K562 (cell line): Measurements from ENCODE around the gene VSIG10L. TPM values are rescaled to one million over a fixed set of nuclear protein-coding genes. Genes with fewer than 3 reads are reported as not detected.

ENCODE experiments used
- ASH1L ChIP-seq: fragments of 450-650 bp; IDR thresholded peaks from 2 replicates; pipeline ENCODE4 v1.6.1; 2018; ENCODE audit warnings: borderline replicate concordance, mild to moderate bottlenecking, low read depth; ENCODE audit not compliant: partially characterized antibody
- ATF7 ChIP-seq: fragments of 450-650 bp; IDR thresholded peaks from 2 replicates; pipeline ENCODE4 v1.7.1; 2014; ENCODE audit warnings: mild to moderate bottlenecking, moderate library complexity
- BRF1 ChIP-seq: IDR thresholded peaks from 3 replicates; pipeline ENCODE4 v1.6.1; 2011; ENCODE audit warnings: borderline replicate concordance, mild to moderate bottlenecking; ENCODE audit not compliant: insufficient read length; ENCODE audit errors: extremely low read depth
- CBX1 ChIP-seq: sonication (generic); IDR thresholded peaks from 2 replicates; pipeline ENCODE4 v1.6.1; 2016; ENCODE audit warnings: antibody characterized with exemption, low read depth, mild to moderate bottlenecking
- ETV1 ChIP-seq: fragments of 450-650 bp; conservative IDR thresholded peaks from 2 replicates; pipeline ENCODE4 v1.6.1; 2016; ENCODE audit warnings: missing genetic modification characterization, control low read depth, low read depth, missing compliant biosample characterization
- MCM5 ChIP-seq: fragments of 450-650 bp; IDR thresholded peaks from 2 replicates; pipeline ENCODE4 v1.6.1; 2016; ENCODE audit warnings: low read depth
- NEUROD1 ChIP-seq: fragments of 150-350 bp; IDR thresholded peaks from 2 replicates; pipeline ENCODE4 v1.6.1; 2014; ENCODE audit warnings: borderline replicate concordance, low read length, low read depth; ENCODE audit not compliant: partially characterized antibody
- TAF1 ChIP-seq: IDR thresholded peaks from 2 replicates; pipeline ENCODE4 v1.6.1; 2011; ENCODE audit warnings: mild to moderate bottlenecking, low read length, moderate library complexity; ENCODE audit not compliant: insufficient read depth, control insufficient read depth, severe bottlenecking; ENCODE audit errors: extremely low read depth
- TBL1XR1 ChIP-seq, 2 experiments: IDR thresholded peaks; 2 replicates each; pipeline ENCODE4 v1.6.1; 2012; ENCODE audit warnings: improper control_type of control experiment in 2 of 2, low read length in 2 of 2, mild to moderate bottlenecking in 1 of 2
- ZFX ChIP-seq: sonication (generic); formaldehyde crosslinking; IDR thresholded peaks from 2 replicates; pipeline ENCODE4 v1.8.0; 2022; ENCODE audit warnings: mild to moderate bottlenecking, missing genetic modification reagents, moderate library complexity
- polyA plus RNA-seq, 8 experiments: library from polyadenylated mRNA; depleted of rRNA in 4 of 8; stranded (reverse) in 5 of 8; unstranded in 3 of 8; fragments of >200 nt; fragmentation: Nextera tagmentation in 2 of 8; fragmentation: Illumina TruSeq in 1 of 8; extraction: Ambion mirVana in 2 of 8; extraction: Trizol in 1 of 8; gene quantifications; 2 replicates each; pipeline versions ENCODE4 v1.2.1 to v1.2.3, GENCODE V29; 2011 to 2014; ENCODE audit warnings: inconsistent platforms in 1 of 8, missing spikeins in 1 of 8
- total RNA-seq, 7 experiments: library from RNA; depleted of rRNA in 6 of 7; stranded (reverse); fragments of >200 nt in 6 of 7; fragmentation: Illumina TruSeq in 2 of 7; extraction: Trizol in 2 of 7; gene quantifications; 2 replicates each; pipeline versions ENCODE4 v1.2.1 to v1.2.3, GENCODE V29; 2011 to 2021; ENCODE audit warnings: low replicate concordance in 1 of 7
- TF ChIP-seq, protein P1 (sequence below): sonication (generic); formaldehyde crosslinking; IDR thresholded peaks from 2 replicates; pipeline ENCODE4 v1.8.0; 2022; ENCODE audit warnings: mild to moderate bottlenecking, missing genetic modification reagents
- TF ChIP-seq, protein P2 (sequence below): fragments of 450-650 bp; IDR thresholded peaks from 2 replicates; pipeline ENCODE4 v1.6.1; 2017; ENCODE audit warnings: antibody characterized with exemption
- TF ChIP-seq, protein P3 (sequence below), 2 experiments: IDR thresholded peaks; 2 replicates each; pipeline ENCODE4 v1.6.1; 2011; ENCODE audit warnings: borderline replicate concordance in 1 of 2, control low read depth in 1 of 2, low read depth in 1 of 2, low read length in 1 of 2, mild to moderate bottlenecking in 1 of 2, mixed read lengths in 1 of 2, moderate library complexity in 1 of 2; ENCODE audit not compliant: insufficient read depth in 1 of 2, insufficient read length in 1 of 2, poor library complexity in 1 of 2, severe bottlenecking in 1 of 2; ENCODE audit errors: extremely low read depth in 1 of 2
- TF ChIP-seq, protein P4 (sequence below): sonication (generic); formaldehyde crosslinking; IDR thresholded peaks from 2 replicates; pipeline ENCODE4 v1.8.0; 2022; ENCODE audit warnings: mild to moderate bottlenecking, low read depth, missing genetic modification reagents
- TF ChIP-seq, protein P5 (sequence below), 2 experiments: fragments of 450-650 bp; IDR thresholded peaks; 2 replicates each; pipeline ENCODE4 v1.6.1; 2016
- TF ChIP-seq, protein P6 (sequence below): fragments of 200-800 bp; sonication (Bioruptor generic); IDR thresholded peaks from 2 replicates; pipeline ENCODE4 v1.6.1; 2017; ENCODE audit warnings: missing genetic modification characterization, missing compliant biosample characterization

VSIG10L gene
- total and polyA plus RNA-seq, 9 of the 15 experiments (the other 6 are each of a cell fraction or from before 2014, with no cell fraction given): 1.1 to 7.6 (median 2.2) TPM

DNA sequence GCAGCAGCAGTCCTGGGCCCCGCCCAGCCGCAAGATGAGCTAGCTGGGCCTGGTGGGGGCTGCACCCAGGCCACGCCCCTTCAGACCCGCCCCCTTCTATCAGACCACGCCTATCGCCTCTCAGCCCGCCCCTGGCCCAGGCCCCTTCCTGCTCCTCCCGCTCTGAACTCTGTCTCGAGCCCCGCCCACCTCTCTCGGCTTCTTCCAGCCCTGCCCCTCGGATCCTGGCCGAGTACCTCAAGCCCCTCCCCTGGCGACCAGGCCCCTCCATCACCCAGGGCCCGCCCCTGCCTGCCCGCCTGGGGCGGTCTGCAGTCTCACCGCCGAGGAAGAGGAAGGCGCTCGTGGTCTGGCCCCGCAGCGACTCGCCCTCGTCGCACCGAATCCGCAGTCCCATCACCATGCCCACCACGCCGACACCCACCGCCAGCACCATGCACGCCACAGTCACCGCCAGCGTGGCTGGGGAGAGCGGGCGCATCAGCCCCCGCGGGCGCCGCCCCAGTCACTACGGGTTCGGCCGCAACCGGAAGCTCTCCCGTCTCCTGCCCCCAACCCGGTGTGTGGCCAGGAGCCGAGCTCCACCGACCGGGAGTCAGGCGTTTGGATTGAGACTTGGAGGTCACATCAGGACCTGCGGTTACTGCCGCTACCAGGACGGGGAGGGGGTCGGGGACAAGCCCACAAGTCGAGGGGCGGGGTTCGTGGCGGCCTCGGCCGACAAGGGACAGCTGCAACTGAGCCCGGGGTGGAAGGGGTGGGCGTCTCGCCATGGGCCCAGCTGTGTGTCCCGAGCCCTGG, 25.8 kb upstream of the VSIG10L start (continued):
- TF ChIP-seq, protein P1, sequence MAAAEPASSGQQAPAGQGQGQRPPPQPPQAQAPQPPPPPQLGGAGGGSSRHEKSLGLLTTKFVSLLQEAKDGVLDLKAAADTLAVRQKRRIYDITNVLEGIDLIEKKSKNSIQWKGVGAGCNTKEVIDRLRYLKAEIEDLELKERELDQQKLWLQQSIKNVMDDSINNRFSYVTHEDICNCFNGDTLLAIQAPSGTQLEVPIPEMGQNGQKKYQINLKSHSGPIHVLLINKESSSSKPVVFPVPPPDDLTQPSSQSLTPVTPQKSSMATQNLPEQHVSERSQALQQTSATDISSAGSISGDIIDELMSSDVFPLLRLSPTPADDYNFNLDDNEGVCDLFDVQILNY (CRISPR knock-in tag): peak; percentile 79
- TF ChIP-seq TBL1XR1 (IDR thresholded peaks at IDR 0.05; ENCODE audit: low read length in 2 of 2) (no peak), BRF1 (no peak), NEUROD1 (no peak), ATF7 (peak; percentile 70), TAF1 (peak; percentile 67), CBX1 (peak; percentile 83; the same call in 1 of the 2 replicates), ETV1 (tag) (peak; percentile 90), ASH1L (no peak), MCM5 (no peak), ZFX (CRISPR knock-in tag) (peak; percentile 79)
- TF ChIP-seq, protein P2, sequence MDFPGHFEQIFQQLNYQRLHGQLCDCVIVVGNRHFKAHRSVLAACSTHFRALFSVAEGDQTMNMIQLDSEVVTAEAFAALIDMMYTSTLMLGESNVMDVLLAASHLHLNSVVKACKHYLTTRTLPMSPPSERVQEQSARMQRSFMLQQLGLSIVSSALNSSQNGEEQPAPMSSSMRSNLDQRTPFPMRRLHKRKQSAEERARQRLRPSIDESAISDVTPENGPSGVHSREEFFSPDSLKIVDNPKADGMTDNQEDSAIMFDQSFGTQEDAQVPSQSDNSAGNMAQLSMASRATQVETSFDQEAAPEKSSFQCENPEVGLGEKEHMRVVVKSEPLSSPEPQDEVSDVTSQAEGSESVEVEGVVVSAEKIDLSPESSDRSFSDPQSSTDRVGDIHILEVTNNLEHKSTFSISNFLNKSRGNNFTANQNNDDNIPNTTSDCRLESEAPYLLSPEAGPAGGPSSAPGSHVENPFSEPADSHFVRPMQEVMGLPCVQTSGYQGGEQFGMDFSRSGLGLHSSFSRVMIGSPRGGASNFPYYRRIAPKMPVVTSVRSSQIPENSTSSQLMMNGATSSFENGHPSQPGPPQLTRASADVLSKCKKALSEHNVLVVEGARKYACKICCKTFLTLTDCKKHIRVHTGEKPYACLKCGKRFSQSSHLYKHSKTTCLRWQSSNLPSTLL: no peak
- TF ChIP-seq, protein P3, sequence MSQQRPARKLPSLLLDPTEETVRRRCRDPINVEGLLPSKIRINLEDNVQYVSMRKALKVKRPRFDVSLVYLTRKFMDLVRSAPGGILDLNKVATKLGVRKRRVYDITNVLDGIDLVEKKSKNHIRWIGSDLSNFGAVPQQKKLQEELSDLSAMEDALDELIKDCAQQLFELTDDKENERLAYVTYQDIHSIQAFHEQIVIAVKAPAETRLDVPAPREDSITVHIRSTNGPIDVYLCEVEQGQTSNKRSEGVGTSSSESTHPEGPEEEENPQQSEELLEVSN (IDR thresholded peaks at IDR 0.05; ENCODE audit: borderline replicate concordance in 1 of 2, extremely low read depth in 1 of 2, insufficient read depth in 1 of 2, insufficient read length in 1 of 2, low read depth in 1 of 2, low read length in 1 of 2, poor library complexity in 1 of 2, severe bottlenecking in 1 of 2): peak in 1 of 2 experiments; percentile 48
- TF ChIP-seq, protein P4, sequence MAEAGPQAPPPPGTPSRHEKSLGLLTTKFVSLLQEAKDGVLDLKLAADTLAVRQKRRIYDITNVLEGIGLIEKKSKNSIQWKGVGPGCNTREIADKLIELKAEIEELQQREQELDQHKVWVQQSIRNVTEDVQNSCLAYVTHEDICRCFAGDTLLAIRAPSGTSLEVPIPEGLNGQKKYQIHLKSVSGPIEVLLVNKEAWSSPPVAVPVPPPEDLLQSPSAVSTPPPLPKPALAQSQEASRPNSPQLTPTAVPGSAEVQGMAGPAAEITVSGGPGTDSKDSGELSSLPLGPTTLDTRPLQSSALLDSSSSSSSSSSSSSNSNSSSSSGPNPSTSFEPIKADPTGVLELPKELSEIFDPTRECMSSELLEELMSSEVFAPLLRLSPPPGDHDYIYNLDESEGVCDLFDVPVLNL (CRISPR knock-in tag): peak; percentile 31; the same call in 1 of the 2 replicates
- TF ChIP-seq, protein P5, sequence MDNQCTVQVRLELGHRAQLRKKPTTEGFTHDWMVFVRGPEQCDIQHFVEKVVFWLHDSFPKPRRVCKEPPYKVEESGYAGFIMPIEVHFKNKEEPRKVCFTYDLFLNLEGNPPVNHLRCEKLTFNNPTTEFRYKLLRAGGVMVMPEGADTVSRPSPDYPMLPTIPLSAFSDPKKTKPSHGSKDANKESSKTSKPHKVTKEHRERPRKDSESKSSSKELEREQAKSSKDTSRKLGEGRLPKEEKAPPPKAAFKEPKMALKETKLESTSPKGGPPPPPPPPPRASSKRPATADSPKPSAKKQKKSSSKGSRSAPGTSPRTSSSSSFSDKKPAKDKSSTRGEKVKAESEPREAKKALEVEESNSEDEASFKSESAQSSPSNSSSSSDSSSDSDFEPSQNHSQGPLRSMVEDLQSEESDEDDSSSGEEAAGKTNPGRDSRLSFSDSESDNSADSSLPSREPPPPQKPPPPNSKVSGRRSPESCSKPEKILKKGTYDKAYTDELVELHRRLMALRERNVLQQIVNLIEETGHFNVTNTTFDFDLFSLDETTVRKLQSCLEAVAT (IDR thresholded peaks at IDR 0.05): peak in 1 of 2 experiments; percentile 37; a peak in 1 of 4 replicates
- TF ChIP-seq, protein P6, sequence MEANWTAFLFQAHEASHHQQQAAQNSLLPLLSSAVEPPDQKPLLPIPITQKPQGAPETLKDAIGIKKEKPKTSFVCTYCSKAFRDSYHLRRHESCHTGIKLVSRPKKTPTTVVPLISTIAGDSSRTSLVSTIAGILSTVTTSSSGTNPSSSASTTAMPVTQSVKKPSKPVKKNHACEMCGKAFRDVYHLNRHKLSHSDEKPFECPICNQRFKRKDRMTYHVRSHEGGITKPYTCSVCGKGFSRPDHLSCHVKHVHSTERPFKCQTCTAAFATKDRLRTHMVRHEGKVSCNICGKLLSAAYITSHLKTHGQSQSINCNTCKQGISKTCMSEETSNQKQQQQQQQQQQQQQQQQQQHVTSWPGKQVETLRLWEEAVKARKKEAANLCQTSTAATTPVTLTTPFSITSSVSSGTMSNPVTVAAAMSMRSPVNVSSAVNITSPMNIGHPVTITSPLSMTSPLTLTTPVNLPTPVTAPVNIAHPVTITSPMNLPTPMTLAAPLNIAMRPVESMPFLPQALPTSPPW (CRISPR knock-in tag): peak; percentile 87
